CD14-positive monocyte (primary cell): ENCODE data around the gene GFRAL. TPM values are rescaled to one million over a fixed set of nuclear protein-coding genes. Genes with fewer than 3 reads are reported as not detected.

Experiments used
- DNase-seq, 3 donors: peaks; one replicate each; pipeline ENCODE4 v3.0.0-alpha.2; 2011 to 2022
- H2AFZ ChIP-seq: 2 replicates; pipeline ENCODE4 v1.6.0; 2012; ENCODE audit warnings: mild to moderate bottlenecking, low read depth, low read length, inconsistent platforms; ENCODE audit not compliant: insufficient read depth, poor library complexity, severe bottlenecking
- H3K27ac ChIP-seq, 2 donors: 1 replicate in 1 of 2; 2 replicates in 1 of 2; pipeline ENCODE4 v1.5.1; 2012 to 2013; ENCODE audit warnings: low read length in 2 of 2, control low read depth in 1 of 2, inconsistent platforms in 1 of 2, low read depth in 1 of 2, mild to moderate bottlenecking in 1 of 2
- H3K27me3 ChIP-seq, 2 donors: one replicate each; pipeline versions ENCODE4 v1.6.0 to v1.6.1; 2011 to 2013; ENCODE audit warnings: low read length in 2 of 2; ENCODE audit not compliant: control insufficient read depth in 2 of 2, insufficient read depth in 2 of 2
- H3K36me3 ChIP-seq, 2 donors: replicated peaks in 1 of 2; 1 replicate in 1 of 2; 2 replicates in 1 of 2; pipeline versions ENCODE4 v1.5.1 to v1.6.1; 2012 to 2013; ENCODE audit warnings: low read length in 2 of 2, control low read depth in 1 of 2, inconsistent platforms in 1 of 2, mild to moderate bottlenecking in 1 of 2; ENCODE audit not compliant: insufficient read depth in 2 of 2, control insufficient read depth in 1 of 2
- H3K4me1 ChIP-seq, 2 donors: 1 replicate in 1 of 2; 2 replicates in 1 of 2; pipeline versions ENCODE4 v1.5.1 to v1.6.1; 2012 to 2013; ENCODE audit warnings: low read length in 2 of 2, control low read depth in 1 of 2, inconsistent platforms in 1 of 2, mild to moderate bottlenecking in 1 of 2, moderate library complexity in 1 of 2; ENCODE audit not compliant: insufficient read depth in 2 of 2, control insufficient read depth in 1 of 2
- H3K4me2 ChIP-seq: replicated peaks from 2 replicates; pipeline ENCODE3; 2012; ENCODE audit warnings: low read length, moderate library complexity, mild to moderate bottlenecking; ENCODE audit not compliant: poor library complexity, severe bottlenecking; ENCODE audit errors: extremely low read depth
- H3K4me3 ChIP-seq, 3 experiments: fragments of 200-600 bp in 1 of 3; sonication (generic) in 1 of 3; replicated peaks in 1 of 3; 1 replicate in 2 of 3; 2 replicates in 1 of 3; pipeline ENCODE4 v1.5.1; 2011 to 2013; ENCODE audit warnings: low read length in 3 of 3, mild to moderate bottlenecking in 3 of 3, control low read depth in 2 of 3, low read depth in 2 of 3, inconsistent platforms in 1 of 3, moderate library complexity in 1 of 3
- H3K79me2 ChIP-seq: 2 replicates; pipeline ENCODE4 v1.6.0; 2012; ENCODE audit warnings: mild to moderate bottlenecking, control low read depth, inconsistent platforms, low read length, moderate library complexity; ENCODE audit not compliant: insufficient read depth
- H3K9ac ChIP-seq: 2 replicates; pipeline ENCODE4 v1.6.0; 2017; ENCODE audit warnings: low read length, mild to moderate bottlenecking; ENCODE audit not compliant: insufficient read depth, poor library complexity, severe bottlenecking
- H3K9me3 ChIP-seq, 2 donors: replicated peaks in 1 of 2; 1 replicate in 1 of 2; 2 replicates in 1 of 2; pipeline versions ENCODE4 v1.5.1 to v1.6.1; 2012 to 2013; ENCODE audit warnings: low read length in 2 of 2, control low read depth in 1 of 2; ENCODE audit not compliant: control insufficient read depth in 1 of 2, insufficient read depth in 1 of 2
- H4K20me1 ChIP-seq: 2 replicates; pipeline ENCODE4 v1.6.0; 2012; ENCODE audit warnings: mild to moderate bottlenecking, low read length, control low read depth, moderate library complexity; ENCODE audit not compliant: insufficient read depth
- H3K27ac Mint-ChIP-seq, 7 donors: one replicate each; pipeline ENCODE4 v1.8.0; 2020; ENCODE audit warnings: mild to moderate bottlenecking in 7 of 7, mixed read lengths in 7 of 7, moderate library complexity in 6 of 7, inconsistent platforms in 2 of 7
- H3K27me3 Mint-ChIP-seq, 3 donors: one replicate each; pipeline ENCODE4 v1.8.0; 2021 to 2022; ENCODE audit warnings: low read depth in 3 of 3, mild to moderate bottlenecking in 3 of 3, mixed read lengths in 3 of 3, moderate library complexity in 3 of 3, inconsistent platforms in 1 of 3
- H3K36me3 Mint-ChIP-seq, 2 donors: one replicate each; pipeline ENCODE4 v1.8.0; 2020; ENCODE audit warnings: mixed read lengths in 2 of 2, inconsistent platforms in 1 of 2, mild to moderate bottlenecking in 1 of 2
- H3K4me1 Mint-ChIP-seq: one replicate; pipeline ENCODE4 v1.8.0; 2020; ENCODE audit warnings: mild to moderate bottlenecking, mixed read lengths
- H3K4me3 Mint-ChIP-seq, 2 donors: one replicate each; pipeline ENCODE4 v1.8.0; 2020; ENCODE audit warnings: mild to moderate bottlenecking in 2 of 2, mixed read lengths in 2 of 2, moderate library complexity in 1 of 2
- H3K9me3 Mint-ChIP-seq, 7 donors: one replicate each; pipeline ENCODE4 v1.8.0; 2020 to 2022; ENCODE audit warnings: mixed read lengths in 7 of 7, mild to moderate bottlenecking in 6 of 7, moderate library complexity in 6 of 7, inconsistent platforms in 2 of 7
- WGBS: methylation state at CpG from one replicate; pipeline ENCODE4 v1.1.5; 2013; ENCODE audit warnings: missing lambda C conversion rate; ENCODE audit not compliant: insufficient coverage; 5-methylcytosine and 5-hydroxymethylcytosine counted together
- intact Hi-C, 2 donors: fragments of 100-400 bp; cut with micrococcal nuclease; formaldehyde crosslinking; loops; one replicate each; pipeline versions ENCODE4 v1.15.0 to v1.15.1; 2023
- polyA plus RNA-seq, 3 donors: library from polyadenylated mRNA; depleted of rRNA in 1 of 3; unstranded in 2 of 3; stranded (reverse) in 1 of 3; fragments of 300-500 nt in 2 of 3; fragments of >200 nt in 1 of 3; fragmentation: Illumina TruSeq in 2 of 3; gene quantifications; 1 replicate in 2 of 3; 2 replicates in 1 of 3; pipeline ENCODE4 v1.2.3, GENCODE V29; 2012 to 2021
- TF ChIP-seq, protein P1 (sequence below): fragments of 200-600 bp; IDR thresholded peaks from one replicate; pipeline ENCODE4 v1.8.0; 2022; ENCODE audit warnings: antibody characterized with exemption, mild to moderate bottlenecking

The GFRAL gene
- polyA plus RNA-seq, 3 donors, result not detected

DNA sequence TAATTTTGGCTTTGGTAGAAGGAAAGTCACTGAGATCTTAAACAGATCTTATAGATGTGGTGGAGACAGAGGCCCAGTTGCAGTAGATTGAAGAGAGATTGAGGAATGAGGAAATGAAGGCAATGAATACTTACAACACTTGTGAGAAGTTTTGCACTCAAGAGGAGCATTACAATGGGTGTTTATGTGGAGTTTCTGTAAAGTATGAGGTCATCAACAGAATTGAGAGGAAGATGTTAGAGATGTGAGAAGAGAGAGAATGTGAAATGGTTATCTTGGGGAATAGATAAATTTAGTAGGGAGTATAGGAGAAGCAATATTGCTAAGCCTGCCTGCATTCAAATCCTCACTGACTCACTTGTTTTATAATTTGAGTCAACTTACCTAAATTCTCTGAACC, 83.4 kb downstream of the GFRAL start:
- Mint-ChIP-seq H3K9me3 (peaks cover 0 to 13% (median 5%) of the 10 kb centered on the region in 7 donors), H3K4me3 (no peak overlapping the region), H3K27me3 (no peaks in the 10 kb centered on the region), H3K36me3 (no peaks in the 10 kb centered on the region), H3K27ac (no peak overlapping the region), H3K4me1 (no peaks in the 10 kb centered on the region)
- DNase-seq, result no peak
- Histone ChIP-seq H3K9ac (no peak overlapping the region), H3K4me1 (no peaks in the 10 kb centered on the region), H3K79me2 (no peaks in the 10 kb centered on the region), H3K9me3 (peaks cover 8 to 9% of the 10 kb centered on the region in 2 donors), H3K4me2 (no peak overlapping the region), H3K4me3 (no peak overlapping the region), H3K27ac (no peak overlapping the region), H3K27me3 (no peaks in the 10 kb centered on the region), H4K20me1 (no peaks in the 10 kb centered on the region), H3K36me3 (no peaks in the 10 kb centered on the region), H2AFZ (no peak overlapping the region)
- intact Hi-C loops, result no loop called here
- TF ChIP-seq, protein P1, sequence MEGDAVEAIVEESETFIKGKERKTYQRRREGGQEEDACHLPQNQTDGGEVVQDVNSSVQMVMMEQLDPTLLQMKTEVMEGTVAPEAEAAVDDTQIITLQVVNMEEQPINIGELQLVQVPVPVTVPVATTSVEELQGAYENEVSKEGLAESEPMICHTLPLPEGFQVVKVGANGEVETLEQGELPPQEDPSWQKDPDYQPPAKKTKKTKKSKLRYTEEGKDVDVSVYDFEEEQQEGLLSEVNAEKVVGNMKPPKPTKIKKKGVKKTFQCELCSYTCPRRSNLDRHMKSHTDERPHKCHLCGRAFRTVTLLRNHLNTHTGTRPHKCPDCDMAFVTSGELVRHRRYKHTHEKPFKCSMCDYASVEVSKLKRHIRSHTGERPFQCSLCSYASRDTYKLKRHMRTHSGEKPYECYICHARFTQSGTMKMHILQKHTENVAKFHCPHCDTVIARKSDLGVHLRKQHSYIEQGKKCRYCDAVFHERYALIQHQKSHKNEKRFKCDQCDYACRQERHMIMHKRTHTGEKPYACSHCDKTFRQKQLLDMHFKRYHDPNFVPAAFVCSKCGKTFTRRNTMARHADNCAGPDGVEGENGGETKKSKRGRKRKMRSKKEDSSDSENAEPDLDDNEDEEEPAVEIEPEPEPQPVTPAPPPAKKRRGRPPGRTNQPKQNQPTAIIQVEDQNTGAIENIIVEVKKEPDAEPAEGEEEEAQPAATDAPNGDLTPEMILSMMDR, result no peak

DNA sequence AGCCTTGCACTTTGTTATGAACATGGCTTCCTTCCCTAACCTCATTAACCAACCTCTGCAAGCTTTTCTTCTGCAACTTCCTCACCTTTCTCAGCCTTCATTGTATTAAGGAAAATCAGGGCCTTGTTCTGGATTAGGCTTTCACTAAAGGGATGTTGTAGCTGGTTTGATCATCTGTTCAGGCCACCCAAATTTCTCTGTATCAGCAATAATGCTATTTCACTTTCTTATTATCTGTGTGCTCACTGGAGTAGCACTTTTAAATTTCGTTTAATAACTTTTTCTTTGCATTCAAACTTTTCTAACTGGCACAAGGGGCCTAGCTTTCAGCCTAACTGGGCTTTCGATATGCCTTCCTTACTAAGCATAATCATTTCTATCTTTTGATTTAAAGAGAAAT, 96.7 kb downstream of the GFRAL start:
- H3K4me3 Mint-ChIP-seq, result no peak overlapping the region
- TF ChIP-seq, protein P1, result no peak
- no peaks in the 10 kb centered on the region for H3K36me3 Mint-ChIP-seq
- H3K9ac ChIP-seq, result no peak overlapping the region
- H3K27me3 ChIP-seq, result no peaks in the 10 kb centered on the region
- no peaks in the 10 kb centered on the region for H4K20me1 ChIP-seq
- H3K4me2 ChIP-seq, result no peak overlapping the region
- intact Hi-C loops, result no loop called here
- H3K4me1 ChIP-seq, result no peaks in the 10 kb centered on the region
- H2AFZ ChIP-seq, result no peak overlapping the region
- H3K27me3 Mint-ChIP-seq, result no peaks in the 10 kb centered on the region
- H3K4me3 ChIP-seq, result no peak overlapping the region
- no peaks in the 10 kb centered on the region for H3K79me2 ChIP-seq
- H3K9me3 Mint-ChIP-seq, result peaks cover 0 to 2% (median 0%) of the 10 kb centered on the region in 7 donors
- no peaks in the 10 kb centered on the region for H3K4me1 Mint-ChIP-seq
- DNase-seq, result no peak
- H3K9me3 ChIP-seq, result no peaks in the 10 kb centered on the region
- H3K36me3 ChIP-seq, result no peaks in the 10 kb centered on the region
- 67% methylated on average over 1 of the region's 2 CpGs for WGBS
- no peak overlapping the region for H3K27ac ChIP-seq
- H3K27ac Mint-ChIP-seq, result no peak overlapping the region
